Retinal pigment epithelial cell (primary cell): ENCODE results near the gene TTC7B.

Source experiments
- DNase-seq: peaks from one replicate; pipeline ENCODE4 v3.0.0-alpha.2; 2010; ENCODE audit warnings: low read depth
- H3K4me3 ChIP-seq: 2 replicates; pipeline ENCODE4 v1.5.1; 2011; ENCODE audit warnings: mild to moderate bottlenecking, low read length, control low read depth, moderate library complexity
- TF ChIP-seq, protein P1 (sequence below): conservative IDR thresholded peaks from 2 replicates; pipeline ENCODE4 v1.5.1; 2011; ENCODE audit warnings: low read depth, low read length, control low read depth, inconsistent platforms

The TTC7B gene

DNA sequence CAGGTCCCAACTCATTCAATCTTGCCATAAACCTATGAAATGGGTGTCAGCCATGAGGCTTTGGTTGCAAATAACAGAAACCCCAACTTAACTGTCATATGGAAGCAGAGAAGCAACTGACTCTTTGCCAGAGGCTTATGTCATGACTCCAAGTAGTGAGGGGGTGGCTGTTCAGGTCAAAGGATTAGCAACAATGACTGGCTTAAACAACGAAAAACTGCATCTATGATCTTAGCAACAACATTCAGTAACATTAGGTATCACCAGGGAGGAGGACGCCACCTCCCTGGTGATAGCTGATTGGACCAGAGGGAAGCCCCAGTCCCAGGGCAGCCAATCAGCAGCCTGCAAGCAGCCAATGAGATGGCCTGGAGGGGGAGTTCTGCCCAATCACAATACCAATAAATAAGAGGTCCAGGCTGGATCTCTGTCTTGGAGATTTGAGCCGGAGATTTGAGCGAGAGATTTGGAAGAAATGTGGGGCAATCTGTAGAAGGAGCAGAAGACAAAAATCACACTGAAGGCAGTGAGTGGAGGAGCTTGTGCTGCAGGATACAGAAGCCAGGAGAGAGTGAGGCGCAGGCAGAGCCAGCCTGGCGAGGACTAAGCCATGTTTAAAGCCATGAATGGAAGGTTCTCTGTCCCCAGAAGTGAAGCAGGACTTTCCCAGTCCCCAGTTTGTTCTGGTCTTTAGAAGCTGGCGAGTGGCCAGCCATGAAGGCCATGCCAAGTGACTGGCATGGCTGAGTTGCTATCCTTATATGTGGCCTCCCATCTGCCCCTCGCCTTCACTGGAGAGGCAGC lies 326.1 kb downstream of the TTC7B start:
- TF ChIP-seq, protein P1, sequence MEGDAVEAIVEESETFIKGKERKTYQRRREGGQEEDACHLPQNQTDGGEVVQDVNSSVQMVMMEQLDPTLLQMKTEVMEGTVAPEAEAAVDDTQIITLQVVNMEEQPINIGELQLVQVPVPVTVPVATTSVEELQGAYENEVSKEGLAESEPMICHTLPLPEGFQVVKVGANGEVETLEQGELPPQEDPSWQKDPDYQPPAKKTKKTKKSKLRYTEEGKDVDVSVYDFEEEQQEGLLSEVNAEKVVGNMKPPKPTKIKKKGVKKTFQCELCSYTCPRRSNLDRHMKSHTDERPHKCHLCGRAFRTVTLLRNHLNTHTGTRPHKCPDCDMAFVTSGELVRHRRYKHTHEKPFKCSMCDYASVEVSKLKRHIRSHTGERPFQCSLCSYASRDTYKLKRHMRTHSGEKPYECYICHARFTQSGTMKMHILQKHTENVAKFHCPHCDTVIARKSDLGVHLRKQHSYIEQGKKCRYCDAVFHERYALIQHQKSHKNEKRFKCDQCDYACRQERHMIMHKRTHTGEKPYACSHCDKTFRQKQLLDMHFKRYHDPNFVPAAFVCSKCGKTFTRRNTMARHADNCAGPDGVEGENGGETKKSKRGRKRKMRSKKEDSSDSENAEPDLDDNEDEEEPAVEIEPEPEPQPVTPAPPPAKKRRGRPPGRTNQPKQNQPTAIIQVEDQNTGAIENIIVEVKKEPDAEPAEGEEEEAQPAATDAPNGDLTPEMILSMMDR = no peak
- H3K4me3 ChIP-seq = no peak overlapping the region
- peak; percentile 85 for DNase-seq

- no peak overlapping the region for H3K4me3 ChIP-seq
- TF ChIP-seq, protein P1 = no peak
- DNase-seq = no peak
Observed at GRCh38 chr14:90489306-90489705, 326.9 kb downstream of the TTC7B start.

DNA sequence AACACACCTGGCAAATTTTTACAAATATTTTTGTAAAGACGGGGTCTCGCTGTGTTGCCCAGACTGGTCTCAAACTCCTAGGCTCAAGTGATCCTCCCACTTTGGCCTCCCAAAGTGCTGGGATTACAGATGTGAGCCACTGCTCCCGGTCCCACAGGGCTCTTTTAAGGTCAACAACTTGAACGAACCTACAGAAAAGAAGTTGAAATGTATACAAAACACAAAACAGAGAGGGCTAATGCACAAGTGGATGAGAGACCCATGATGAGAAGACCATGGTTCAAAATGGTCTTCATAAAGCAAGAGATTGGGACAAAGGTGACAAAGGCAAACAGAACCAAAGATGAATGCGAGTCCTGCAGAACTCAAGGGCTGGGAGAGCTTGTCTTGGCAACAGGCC lies 328.0 kb downstream of the TTC7B start:
- TF ChIP-seq, protein P1 = no peak
- DNase-seq = no peak
- no peak overlapping the region for H3K4me3 ChIP-seq

DNA sequence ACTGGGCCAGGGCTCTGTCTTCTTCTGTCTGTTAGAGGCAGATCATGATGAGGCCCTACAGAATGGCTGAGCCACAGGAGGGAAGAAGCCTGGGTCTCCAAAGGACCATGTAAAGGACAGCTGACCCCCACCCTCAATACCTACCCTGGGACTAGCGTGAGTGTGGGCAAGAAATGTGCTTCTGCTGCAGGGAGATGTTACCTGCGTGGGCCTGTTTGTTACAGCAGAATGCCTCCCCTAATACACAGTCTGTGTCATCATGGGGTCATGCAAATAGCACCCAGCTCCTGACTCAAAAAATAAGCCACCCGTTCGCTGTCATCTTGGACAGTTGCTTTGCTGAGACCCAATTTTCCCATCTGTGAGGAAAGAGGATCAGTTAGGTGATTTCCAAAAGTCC lies 328.8 kb downstream of the TTC7B start:
- no peak for DNase-seq
- TF ChIP-seq, protein P1 = no peak
- no peak overlapping the region for H3K4me3 ChIP-seq

DNA sequence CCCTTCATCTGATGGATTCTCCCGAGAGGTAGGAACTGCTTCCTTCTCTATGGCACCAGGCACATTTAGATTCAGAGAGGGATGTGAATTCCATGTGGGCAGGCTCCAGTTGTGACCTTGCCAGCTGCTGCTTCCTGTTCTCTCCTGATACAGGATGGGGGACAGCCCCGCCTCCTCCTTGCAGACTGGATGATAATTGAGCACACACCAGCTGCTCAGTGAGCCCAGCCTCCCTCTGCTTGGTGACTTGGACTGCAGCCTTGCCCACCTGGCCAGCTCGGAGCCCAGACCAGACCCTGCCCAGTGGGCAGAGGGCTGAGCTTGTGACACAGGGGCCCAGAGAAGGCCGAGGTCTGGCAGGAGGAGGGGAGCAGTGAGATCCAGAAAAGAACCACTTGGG lies 329.2 kb downstream of the TTC7B start:
- TF ChIP-seq, protein P1 = no peak
- DNase-seq = no peak

GRCh38 chr14:90484291-90484690 lies 331.9 kb downstream of the TTC7B start:
- TF ChIP-seq, protein P1 = no peak
- H3K4me3 ChIP-seq = no peak overlapping the region
- DNase-seq = no peak

More for the DNA sequence above, 329.2 kb downstream of the TTC7B start:
- H3K4me3 ChIP-seq = no peak overlapping the region

GRCh38 chr14:90483571-90483974 lies 332.7 kb downstream of the TTC7B start:
- TF ChIP-seq, protein P1 = no peak
- no peak for DNase-seq

More at GRCh38 chr14:90483571-90483974, 332.7 kb downstream of the TTC7B start:
- no peak overlapping the region for H3K4me3 ChIP-seq
